B cell (primary cell): ENCODE data around the gene FAM222A. TPM values are rescaled to one million over a fixed set of nuclear protein-coding genes. Genes with fewer than 3 reads are reported as not detected.

Source experiments
- ATAC-seq: fragments of 200-7000 bp; cut with Tn5 transposase; one replicate; pipeline ENCODE4 v1.10.0; 2021; ENCODE audit warnings: low read depth, mild to moderate bottlenecking, moderate number of reproducible peaks, moderate library complexity
- CTCF ChIA-PET: fragments of 350-600 bp; sonication (Branson Sonifier 250); formaldehyde crosslinking; loops from one replicate; lab custom pipeline; 2021; ENCODE audit warnings: antibody characterized with exemption, inconsistent platforms; lab: Charles Lee
- POLR2A ChIA-PET: fragments of 350-600 bp; sonication (Branson Sonifier 250); formaldehyde crosslinking; loops from one replicate; lab custom pipeline; 2021; ENCODE audit warnings: antibody characterized with exemption; lab: Charles Lee
- DNase-seq: peaks from one replicate; pipeline ENCODE4 v3.0.0; 2013
- H2AFZ ChIP-seq: 2 replicates; pipeline ENCODE4 v1.6.1; 2012; ENCODE audit warnings: mild to moderate bottlenecking, low read depth, low read length; ENCODE audit not compliant: insufficient read depth, poor library complexity, severe bottlenecking
- H3K27ac ChIP-seq, 2 donors: 1 replicate in 1 of 2; 2 replicates in 1 of 2; pipeline ENCODE4 v1.5.1; 2012 to 2013; ENCODE audit warnings: low read length in 2 of 2, mild to moderate bottlenecking in 2 of 2, moderate library complexity in 1 of 2
- H3K27me3 ChIP-seq, 4 experiments: fragments of 200-600 bp in 1 of 4; sonication (generic) in 1 of 4; replicated peaks in 1 of 4; 1 replicate in 2 of 4; 2 replicates in 2 of 4; pipeline versions ENCODE4 v1.6.1 to v1.7.0; 2013 to 2016; ENCODE audit warnings: low read length in 3 of 4, mild to moderate bottlenecking in 2 of 4, mixed read lengths in 1 of 4, moderate library complexity in 1 of 4; ENCODE audit not compliant: insufficient read depth in 4 of 4, control insufficient read depth in 3 of 4; ENCODE audit errors: control extremely low read depth in 1 of 4
- H3K36me3 ChIP-seq, 2 experiments: replicated peaks in 1 of 2; 1 replicate in 1 of 2; 2 replicates in 1 of 2; pipeline versions ENCODE4 v1.6.1 to v1.7.1; 2013; ENCODE audit warnings: low read length in 1 of 2; ENCODE audit not compliant: insufficient read depth in 2 of 2, control insufficient read depth in 1 of 2; ENCODE audit errors: control extremely low read depth in 1 of 2, extremely low read depth in 1 of 2
- H3K4me1 ChIP-seq, 2 donors: fragments of 200-600 bp in 1 of 2; sonication (generic) in 1 of 2; 1 replicate in 1 of 2; 2 replicates in 1 of 2; pipeline versions ENCODE4 v1.5.1 to v1.6.1; 2013 to 2017; ENCODE audit warnings: low read length in 2 of 2; ENCODE audit not compliant: control insufficient read depth in 2 of 2, insufficient read depth in 2 of 2
- H3K4me2 ChIP-seq: replicated peaks from 2 replicates; pipeline ENCODE3; 2012; ENCODE audit warnings: mild to moderate bottlenecking, low read depth, low read length; ENCODE audit not compliant: poor library complexity, severe bottlenecking
- H3K4me3 ChIP-seq, 5 experiments: fragments of 200-600 bp in 1 of 5; sonication (generic) in 1 of 5; 1 replicate in 3 of 5; 2 replicates in 2 of 5; pipeline versions ENCODE4 v1.5.1 to v1.7.0; 2011 to 2016; ENCODE audit warnings: low read length in 4 of 5, mild to moderate bottlenecking in 4 of 5, low read depth in 2 of 5, control low read depth in 1 of 5, moderate library complexity in 1 of 5; ENCODE audit not compliant: insufficient read depth in 1 of 5; ENCODE audit errors: control extremely low read depth in 1 of 5, extremely low read depth in 1 of 5
- H3K79me2 ChIP-seq: fragments of 200-600 bp; sonication (generic); one replicate; pipeline ENCODE4 v1.6.0; 2016; ENCODE audit warnings: low read length; ENCODE audit not compliant: control insufficient read depth, insufficient read depth
- H3K9ac ChIP-seq: fragments of 200-600 bp; sonication (generic); 2 replicates; pipeline ENCODE4 v1.6.1; 2017; ENCODE audit warnings: mild to moderate bottlenecking, low read length, moderate library complexity
- H3K9me3 ChIP-seq, 3 donors: one replicate each; pipeline versions ENCODE4 v1.6.1 to v1.7.1; 2013; ENCODE audit warnings: low read length in 2 of 3; ENCODE audit not compliant: control insufficient read depth in 2 of 3, insufficient read depth in 1 of 3; ENCODE audit errors: control extremely low read depth in 1 of 3
- H4K20me1 ChIP-seq: 2 replicates; pipeline ENCODE4 v1.6.0; 2012; ENCODE audit warnings: mild to moderate bottlenecking, low read length; ENCODE audit not compliant: insufficient read depth, control insufficient read depth, poor library complexity, severe bottlenecking
- H3K27ac Mint-ChIP-seq: one replicate; pipeline ENCODE4 v1.8.0; 2021; ENCODE audit warnings: mixed read lengths
- H3K27me3 Mint-ChIP-seq: one replicate; pipeline ENCODE4 v1.8.0; 2021; ENCODE audit warnings: mixed read lengths
- H3K4me1 Mint-ChIP-seq: one replicate; pipeline ENCODE4 v1.8.0; 2021; ENCODE audit warnings: mixed read lengths
- H3K4me3 Mint-ChIP-seq: one replicate; pipeline ENCODE4 v1.8.0; 2021; ENCODE audit warnings: mixed read lengths
- H3K9me3 Mint-ChIP-seq: one replicate; pipeline ENCODE4 v1.8.0; 2022; ENCODE audit warnings: mixed read lengths; ENCODE audit not compliant: insufficient read depth
- CTCF ChIP-seq: fragments of 200-600 bp; IDR thresholded peaks from one replicate; pipeline ENCODE4 v1.8.0; 2022; ENCODE audit warnings: antibody characterized with exemption, mild to moderate bottlenecking
- EZH2 ChIP-seq: IDR thresholded peaks from 2 replicates; pipeline ENCODE4 v1.6.1; 2012; ENCODE audit warnings: borderline replicate concordance, low read depth, mild to moderate bottlenecking, moderate library complexity, low read length; ENCODE audit not compliant: insufficient read depth, poor library complexity, severe bottlenecking
- WGBS: methylation state at CpG from one replicate; pipeline ENCODE4 v1.1.5; 2013; ENCODE audit warnings: missing lambda C conversion rate; ENCODE audit not compliant: insufficient coverage; 5-methylcytosine and 5-hydroxymethylcytosine counted together
- intact Hi-C: fragments of 100-400 bp; cut with micrococcal nuclease; formaldehyde crosslinking; loops from one replicate; pipeline ENCODE4 v1.10.0; 2022
- polyA plus RNA-seq: library from polyadenylated mRNA; depleted of rRNA; stranded (reverse); fragments of >200 nt; gene quantifications from 2 replicates; pipeline ENCODE4 v1.2.3, GENCODE V29; 2012
- total RNA-seq, 2 donors: library from RNA; stranded (reverse); fragments of 120-200 nt in 1 of 2; gene quantifications; 1 replicate in 1 of 2; 2 replicates in 1 of 2; pipeline versions ENCODE4 v1.2.3 to v1.2.4, GENCODE V29; 2013 to 2022

FAM222A gene
- total and polyA plus RNA-seq, 2 donors (not counting 1 experiment from before 2014, with no cell fraction given) = 0.49 to 4.6 TPM

- WGBS = 49% methylated on average over 15 of the region's 18 CpGs
- Histone ChIP-seq H4K20me1 (no peaks in the 10 kb centered on the region), H3K9ac (no peak overlapping the region), H3K27ac (no peak overlapping the region), H2AFZ (no peak overlapping the region), H3K4me1 (no peaks in the 10 kb centered on the region), H3K4me3 (no peak overlapping the region), H3K27me3 (no peaks in the 10 kb centered on the region), H3K79me2 (no peaks in the 10 kb centered on the region), H3K4me2 (no peak overlapping the region), H3K9me3 (no peaks in the 10 kb centered on the region), H3K36me3 (no peaks in the 10 kb centered on the region)
- ATAC-seq (no peak), DNase-seq (no peak)
- Mint-ChIP-seq H3K27ac (no peak overlapping the region), H3K27me3 (peaks cover 21% of the 10 kb centered on the region), H3K4me3 (no peak overlapping the region), H3K9me3 (no peaks in the 10 kb centered on the region), H3K4me1 (no peaks in the 10 kb centered on the region)
- TF ChIP-seq EZH2 (no peak), CTCF (no peak)
- POLR2A ChIA-PET = interaction anchor here (0.6 kb wide), 1 partner anchor 268 kb away, joined by 3 read pairs; no protein-coding TSS in a partner anchor
- CTCF ChIA-PET = interaction anchor here (1.0 kb wide), 1 partner anchor 9 kb away, joined by 3 read pairs; no protein-coding TSS in a partner anchor
- intact Hi-C loops = no loop called here
These were observed 26.4 kb downstream of the FAM222A start for GRCh38 chr12:109739747-109740693.

- H3K27ac ChIP-seq = no peak overlapping the region
- DNase-seq (no peak), ATAC-seq (no peak)
- no peaks in the 10 kb centered on the region for H3K4me1 ChIP-seq
- no peak overlapping the region for H3K4me3 Mint-ChIP-seq
- TF ChIP-seq CTCF (no peak), EZH2 (no peak)
- no peaks in the 10 kb centered on the region for H3K27me3 ChIP-seq
- ChIA-PET CTCF (no interaction called here), POLR2A (interaction anchor here (0.6 kb wide), 1 partner anchor 269 kb away, joined by 3 read pairs; no protein-coding TSS in a partner anchor)
- WGBS = 94% methylated on average over 6 of the region's 10 CpGs
- H3K9ac ChIP-seq = no peak overlapping the region
- H3K4me1 Mint-ChIP-seq = no peaks in the 10 kb centered on the region
- H3K9me3 ChIP-seq = no peaks in the 10 kb centered on the region
- no peak overlapping the region for H3K27ac Mint-ChIP-seq
- no peaks in the 10 kb centered on the region for H3K36me3 ChIP-seq
- H4K20me1 ChIP-seq = no peaks in the 10 kb centered on the region
- no peak overlapping the region for H3K4me3 ChIP-seq
- H3K27me3 Mint-ChIP-seq = peaks cover 14% of the 10 kb centered on the region
- no peak overlapping the region for H3K4me2 ChIP-seq
- intact Hi-C loops = no loop called here
- H3K9me3 Mint-ChIP-seq = no peaks in the 10 kb centered on the region
- no peak overlapping the region for H2AFZ ChIP-seq
- H3K79me2 ChIP-seq = no peaks in the 10 kb centered on the region
These were observed 27.1 kb downstream of the FAM222A start for GRCh38 chr12:109740694-109741245.
